GM23248 (cell line): ENCODE measurements around the gene RPS27. TPM values are rescaled to one million over a fixed set of nuclear protein-coding genes. Genes with fewer than 3 reads are reported as not detected.

Experiments
- DNase-seq: peaks from one replicate; pipeline ENCODE4 v3.0.0-alpha.2; 2015
- H2AFZ ChIP-seq: fragments of 200-600 bp; sonication (generic); 2 replicates; pipeline ENCODE4 v1.6.1; 2016; ENCODE audit warnings: antibody characterized with exemption
- H3F3A ChIP-seq: fragments of 200-600 bp; sonication (generic); 2 replicates; pipeline ENCODE4 v1.6.1; 2016; ENCODE audit warnings: mild to moderate bottlenecking, antibody characterized with exemption, mixed run types; ENCODE audit not compliant: insufficient read depth
- H3K27ac ChIP-seq: fragments of 200-600 bp; sonication (generic); 2 replicates; pipeline ENCODE4 v1.5.1; 2016; ENCODE audit warnings: mild to moderate bottlenecking
- H3K27me3 ChIP-seq: fragments of 200-600 bp; sonication (generic); replicated peaks from 2 replicates; pipeline ENCODE4 v1.6.1; 2016; ENCODE audit warnings: mild to moderate bottlenecking; ENCODE audit not compliant: insufficient read depth
- H3K36me3 ChIP-seq: fragments of 200-600 bp; sonication (generic); 2 replicates; pipeline ENCODE4 v1.6.1; 2016; ENCODE audit warnings: low read depth, mild to moderate bottlenecking
- H3K4me1 ChIP-seq: fragments of 200-600 bp; sonication (generic); 2 replicates; pipeline ENCODE4 v1.6.1; 2016; ENCODE audit warnings: mild to moderate bottlenecking; ENCODE audit not compliant: insufficient read depth
- H3K4me2 ChIP-seq: fragments of 200-600 bp; sonication (generic); one replicate; pipeline ENCODE4 v1.6.1; 2016; ENCODE audit warnings: mild to moderate bottlenecking; ENCODE audit not compliant: unreplicated experiment
- H3K4me3 ChIP-seq: fragments of 200-600 bp; sonication (generic); 2 replicates; pipeline ENCODE4 v1.5.1; 2016; ENCODE audit warnings: mild to moderate bottlenecking
- H3K79me2 ChIP-seq: fragments of 200-600 bp; sonication (generic); 2 replicates; pipeline ENCODE4 v1.6.1; 2016; ENCODE audit warnings: mild to moderate bottlenecking; ENCODE audit not compliant: insufficient read depth
- H3K9ac ChIP-seq: fragments of 200-600 bp; sonication (generic); 2 replicates; pipeline ENCODE4 v1.6.1; 2016; ENCODE audit warnings: mild to moderate bottlenecking
- H3K9me2 ChIP-seq: fragments of 200-600 bp; sonication (generic); 2 replicates; pipeline ENCODE4 v1.6.1; 2016; ENCODE audit warnings: mixed run types, mild to moderate bottlenecking, moderate library complexity; ENCODE audit not compliant: insufficient read depth
- H3K9me3 ChIP-seq: fragments of 200-600 bp; sonication (generic); one replicate; pipeline ENCODE4 v1.6.1; 2017; ENCODE audit warnings: low read depth
- H4K20me1 ChIP-seq: fragments of 200-600 bp; sonication (generic); 2 replicates; pipeline ENCODE4 v1.6.0; 2016; ENCODE audit not compliant: insufficient read depth
- EZH2 ChIP-seq: fragments of 200-600 bp; sonication (generic); IDR thresholded peaks from 2 replicates; pipeline ENCODE4 v1.6.1; 2018; ENCODE audit warnings: antibody characterized with exemption, mild to moderate bottlenecking; ENCODE audit not compliant: insufficient read depth, poor library complexity, severe bottlenecking
- EZH2phosphoT487 ChIP-seq: fragments of 200-600 bp; sonication (generic); IDR thresholded peaks from 2 replicates; pipeline ENCODE4 v1.6.1; 2018; ENCODE audit warnings: antibody characterized with exemption, moderate library complexity, mild to moderate bottlenecking, low read depth; ENCODE audit not compliant: insufficient read depth
- WGBS, 2 experiments: methylation state at CpG; one replicate each; pipeline ENCODE4 v1.1.6; 2015 to 2017; ENCODE audit warnings: low lambda C conversion rate in 2 of 2, low coverage in 1 of 2; ENCODE audit errors: missing lambda C conversion rate in 2 of 2; 5-methylcytosine and 5-hydroxymethylcytosine counted together
- in situ Hi-C: fragments of 300-500 bp; cut with MboI; formaldehyde crosslinking; loops from 2 replicates; pipeline ENCODE4 v1.15.0; 2020
- polyA plus RNA-seq: library from polyadenylated mRNA; unstranded; fragments of >200 nt; fragmentation: Nextera tagmentation; extraction: Ambion mirVana; gene quantifications from 2 replicates; pipeline ENCODE4 v1.2.1, GENCODE V29; 2016
- total RNA-seq: library from RNA; depleted of rRNA; stranded (reverse); fragments of >200 nt; shearing (Covaris generic); gene quantifications from 2 replicates; pipeline ENCODE4 v1.2.3, GENCODE V29; 2014; rRNA removed

Gene RPS27
- total RNA-seq, result 1,144 and 1,614 TPM in 2 replicates
- polyA plus RNA-seq, result 1,497 and 1,552 TPM in 2 replicates

- 0 to 2% methylated on average over 36 of the region's 36 CpGs for WGBS, 2 experiments
- Histone ChIP-seq H3K9me3 (no peaks in the 10 kb centered on the region), H3K4me2 (peak within 1 kb of the TSS; percentile 100), H3K4me1 (peaks cover 24% of the 10 kb centered on the region), H3K36me3 (peaks cover 21% of the 10 kb centered on the region), H3K79me2 (peaks cover 28% of the 10 kb centered on the region), H3K9ac (peak within 1 kb of the TSS; percentile 99), H3K27ac (peak within 1 kb of the TSS; percentile 83), H4K20me1 (peaks cover 5% of the 10 kb centered on the region; the same call in 1 of the 2 replicates), H3K9me2 (no peaks in the 10 kb centered on the region), H3K4me3 (peak within 1 kb of the TSS; percentile 95), H3K27me3 (no peaks in the 10 kb centered on the region), H3F3A (peaks cover 56% of the 10 kb centered on the region), H2AFZ (peak within 1 kb of the TSS; percentile 90)
- in situ Hi-C loops, result no loop called here
- no peak for TF ChIP-seq EZH2phosphoT487
- TF ChIP-seq EZH2, result no peak
- DNase-seq, result peak; percentile 99
Observed at GRCh38 chr1:153990468-153991150, at the start of gene RPS27. Gene RPS27, plus strand, starts transcription at chr1:153990762. Its CDS starts 35 bp downstream, at chr1:153990797.

DNA sequence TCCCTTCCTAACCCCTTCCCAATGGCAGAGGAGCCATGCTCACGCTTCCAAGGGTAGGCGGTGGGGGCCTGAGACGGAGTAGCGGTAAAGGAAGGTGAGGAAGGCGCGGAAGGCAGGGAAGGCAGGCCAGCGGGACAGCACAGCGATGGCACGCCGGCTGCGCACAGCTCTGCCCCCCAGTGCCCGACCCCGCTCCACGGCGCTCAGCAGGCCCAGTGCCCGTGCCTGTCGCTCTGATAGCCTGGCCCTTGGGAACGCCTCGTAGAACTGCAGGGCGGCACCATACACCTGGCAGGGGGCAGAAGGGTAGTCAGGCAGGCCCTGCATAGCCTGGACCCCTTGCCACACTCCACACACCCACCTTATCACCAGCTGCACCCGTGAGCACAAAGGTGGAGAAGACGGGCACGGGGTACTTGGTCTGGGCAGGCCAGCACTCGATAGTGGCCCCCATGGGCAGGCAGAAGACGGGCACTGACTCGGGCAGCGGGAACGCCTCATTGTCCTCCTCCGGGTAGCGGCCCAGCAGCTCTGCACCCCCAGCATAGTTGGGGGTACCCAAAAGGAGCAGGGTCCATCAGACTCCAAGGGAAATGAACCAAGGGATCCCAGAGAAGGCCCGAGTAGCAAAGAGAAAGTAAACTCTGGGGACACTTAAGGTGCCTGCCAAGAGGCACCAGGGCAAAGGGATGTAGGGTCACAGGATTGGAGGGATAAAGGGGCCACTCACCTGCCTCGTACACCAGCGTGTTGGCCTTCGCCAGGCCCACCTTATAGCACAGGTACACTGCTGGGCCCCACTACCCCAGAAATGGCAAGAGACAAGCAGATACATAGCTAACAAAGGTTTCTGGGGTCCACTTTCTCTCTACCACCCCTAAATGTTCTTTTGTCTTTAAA is 48.5 kb upstream of the RPS27 start:
- WGBS, 2 experiments, result 93 to 94% methylated on average over 30 to 34 of the region's 34 CpGs
- H3K4me1 ChIP-seq, result peaks cover 3% of the 10 kb centered on the region; the same call in 1 of the 2 replicates
- no peak overlapping the region for H3K27ac ChIP-seq
- H3K9ac ChIP-seq, result no peak overlapping the region
- H3K9me2 ChIP-seq, result no peaks in the 10 kb centered on the region
- TF ChIP-seq EZH2, result no peak
- TF ChIP-seq EZH2phosphoT487, result no peak
- H3K79me2 ChIP-seq, result peaks cover 22% of the 10 kb centered on the region
- H4K20me1 ChIP-seq, result no peaks in the 10 kb centered on the region
- in situ Hi-C loops, result no loop called here
- no peak overlapping the region for H2AFZ ChIP-seq
- no peaks in the 10 kb centered on the region for H3K27me3 ChIP-seq
- H3K9me3 ChIP-seq, result no peaks in the 10 kb centered on the region
- DNase-seq, result no peak
- no peaks in the 10 kb centered on the region; the same call in 1 of the 2 replicates for H3K36me3 ChIP-seq
- H3K4me2 ChIP-seq, result no peak overlapping the region
- H3F3A ChIP-seq, result no peaks in the 10 kb centered on the region
- H3K4me3 ChIP-seq, result no peak overlapping the region

DNA sequence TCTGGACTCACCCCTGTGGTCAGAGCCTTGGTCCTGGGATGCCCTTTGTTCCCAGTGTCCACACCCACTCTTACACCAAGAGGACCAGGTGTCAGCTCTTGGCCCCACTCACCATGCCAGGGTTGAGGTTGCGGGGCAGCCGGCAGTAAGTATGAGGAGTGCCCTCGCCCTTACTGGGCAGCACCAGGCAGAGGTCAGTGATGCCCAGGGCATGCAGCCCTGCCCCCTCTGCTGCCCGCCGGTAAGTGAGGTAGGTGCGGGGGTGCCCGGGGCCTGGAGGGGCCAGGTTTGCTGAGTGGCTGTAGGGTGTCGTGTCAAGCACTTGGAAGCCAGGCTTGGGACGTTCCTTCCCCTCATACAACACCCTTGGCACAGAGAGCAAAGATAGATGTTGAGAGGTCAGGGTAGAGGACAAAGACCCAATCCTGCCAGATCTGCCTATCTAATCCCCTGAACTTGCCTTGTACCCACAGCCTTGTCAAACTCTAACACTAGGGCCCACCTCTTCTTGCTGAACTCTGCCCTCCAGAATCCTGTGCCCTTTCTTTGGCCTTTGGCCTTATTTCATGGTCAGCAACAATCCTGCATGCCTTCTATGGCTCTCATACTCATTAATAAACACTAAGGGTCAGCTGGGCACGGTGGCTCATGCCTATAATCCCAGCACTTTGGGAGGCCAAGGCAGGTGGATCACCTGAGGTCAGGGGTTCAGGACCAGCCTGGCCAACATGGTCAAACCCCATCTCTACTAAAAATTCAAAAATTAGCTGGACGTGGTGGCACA is 47.6 kb upstream of the RPS27 start:
- Histone ChIP-seq H2AFZ (no peak overlapping the region), H3K4me1 (peaks cover 3% of the 10 kb centered on the region; the same call in 1 of the 2 replicates), H3K4me2 (no peak overlapping the region), H3K9me2 (no peaks in the 10 kb centered on the region), H3K79me2 (peaks cover 22% of the 10 kb centered on the region), H3K4me3 (no peak overlapping the region), H3F3A (0 out of 2 replicates have a peak, but pooled peaks cover 3% of the 10 kb centered on the region), H3K9ac (no peak overlapping the region), H3K27me3 (no peaks in the 10 kb centered on the region), H3K9me3 (no peaks in the 10 kb centered on the region), H4K20me1 (no peaks in the 10 kb centered on the region), H3K36me3 (no peaks in the 10 kb centered on the region), H3K27ac (no peak overlapping the region)
- in situ Hi-C loops, result no loop called here
- WGBS, 2 experiments, result 93 to 96% methylated on average over 11 of the region's 11 CpGs
- no peak for TF ChIP-seq EZH2
- TF ChIP-seq EZH2phosphoT487, result no peak
- DNase-seq, result no peak
